Measurements from ENCODE around the gene TMEM208. TPM values are rescaled to one million over a fixed set of nuclear protein-coding genes. Genes with fewer than 3 reads are reported as not detected.

The TMEM208 gene
- total RNA-seq, 4 donors from 2014 or later, result 24.4 to 36.0 (median 31.7) TPM

DNA sequence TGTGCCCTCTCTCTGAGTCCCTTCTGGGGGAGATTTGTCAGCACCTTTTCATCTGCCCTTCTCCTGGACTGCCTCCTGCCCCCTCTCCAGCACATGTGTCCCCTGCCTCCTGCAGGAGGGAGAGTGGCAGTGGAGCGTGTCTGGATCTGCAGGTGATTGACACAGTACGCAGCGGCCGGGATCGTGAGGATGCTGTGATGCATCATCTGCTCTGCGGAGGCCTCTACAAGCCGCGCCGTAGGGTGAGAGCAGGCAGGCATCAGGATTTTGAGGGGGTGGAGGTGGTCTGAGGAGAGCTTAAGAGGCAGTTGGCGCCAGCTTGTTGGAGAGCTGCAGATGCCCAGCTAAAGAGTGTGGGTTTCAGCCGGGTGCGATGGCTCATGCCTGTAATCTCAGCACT lies 32.8 kb downstream of the TMEM208 start:
- DNase-seq, result no peak
- no peak overlapping the region for H3K4me3 ChIP-seq
- peaks cover 0 to 42% (median 0%) of the 10 kb centered on the region in 4 donors for H3K27me3 ChIP-seq
- H3K9me3 ChIP-seq, result no peaks in the 10 kb centered on the region
- no peak for TF ChIP-seq POLR2A (IDR thresholded peaks at IDR 0.05)
- intact Hi-C loops (cut with DNase I), result no loop called here
- H3K4me1 ChIP-seq, result no peaks in the 10 kb centered on the region
- no peaks in the 10 kb centered on the region for H3K36me3 ChIP-seq
- no peak overlapping the region for H3K27ac ChIP-seq
- 83 to 90% methylated on average over 6 to 9 of the region's 12 CpGs for WGBS, 2 donors

DNA sequence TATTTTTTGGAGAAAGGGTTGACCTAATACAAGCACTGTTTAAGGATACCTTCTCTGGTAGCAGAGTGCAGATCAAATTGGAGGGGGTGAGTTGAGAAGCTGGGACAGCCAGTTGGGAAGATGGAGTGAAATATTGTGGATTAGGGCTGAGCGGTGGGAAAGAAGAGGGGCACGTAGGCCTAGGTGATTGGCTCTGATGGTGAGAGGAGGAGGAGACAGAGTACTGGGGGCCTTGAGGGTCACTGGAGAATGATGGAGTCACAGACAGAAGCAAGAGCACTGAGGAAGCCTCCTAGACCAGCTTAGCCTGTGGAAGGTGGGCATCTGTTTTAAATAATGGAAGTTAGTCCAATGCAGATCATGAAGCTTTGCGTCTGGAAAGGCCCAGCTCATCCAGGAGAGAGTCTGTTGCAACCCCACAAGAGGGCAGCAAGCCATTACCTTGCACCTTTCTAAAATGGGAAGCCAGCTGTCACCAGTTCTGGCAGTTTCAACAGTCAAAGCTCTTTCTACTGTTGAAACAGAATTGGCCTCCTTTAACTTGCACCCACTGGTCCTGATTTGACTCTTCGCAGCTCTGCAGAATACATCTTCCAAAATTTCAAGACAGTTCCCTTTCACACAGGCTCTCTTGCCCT lies 33.6 kb downstream of the TMEM208 start:
- WGBS, 2 donors, result 66 to 69% methylated on average over 4 of the region's 4 CpGs
- no peaks in the 10 kb centered on the region for H3K9me3 ChIP-seq
- no peak overlapping the region for H3K4me3 ChIP-seq
- no peak overlapping the region for H3K27ac ChIP-seq
- no peak for DNase-seq
- no peak for TF ChIP-seq POLR2A (IDR thresholded peaks at IDR 0.05)
- TF ChIP-seq, protein P1, sequence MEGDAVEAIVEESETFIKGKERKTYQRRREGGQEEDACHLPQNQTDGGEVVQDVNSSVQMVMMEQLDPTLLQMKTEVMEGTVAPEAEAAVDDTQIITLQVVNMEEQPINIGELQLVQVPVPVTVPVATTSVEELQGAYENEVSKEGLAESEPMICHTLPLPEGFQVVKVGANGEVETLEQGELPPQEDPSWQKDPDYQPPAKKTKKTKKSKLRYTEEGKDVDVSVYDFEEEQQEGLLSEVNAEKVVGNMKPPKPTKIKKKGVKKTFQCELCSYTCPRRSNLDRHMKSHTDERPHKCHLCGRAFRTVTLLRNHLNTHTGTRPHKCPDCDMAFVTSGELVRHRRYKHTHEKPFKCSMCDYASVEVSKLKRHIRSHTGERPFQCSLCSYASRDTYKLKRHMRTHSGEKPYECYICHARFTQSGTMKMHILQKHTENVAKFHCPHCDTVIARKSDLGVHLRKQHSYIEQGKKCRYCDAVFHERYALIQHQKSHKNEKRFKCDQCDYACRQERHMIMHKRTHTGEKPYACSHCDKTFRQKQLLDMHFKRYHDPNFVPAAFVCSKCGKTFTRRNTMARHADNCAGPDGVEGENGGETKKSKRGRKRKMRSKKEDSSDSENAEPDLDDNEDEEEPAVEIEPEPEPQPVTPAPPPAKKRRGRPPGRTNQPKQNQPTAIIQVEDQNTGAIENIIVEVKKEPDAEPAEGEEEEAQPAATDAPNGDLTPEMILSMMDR (IDR thresholded peaks at IDR 0.05), result peak in 4 of 6 experiments; percentile 14 to 60 (median 48)
- intact Hi-C loops (cut with DNase I), result no loop called here
- peaks cover 0 to 36% (median 0%) of the 10 kb centered on the region in 4 donors for H3K27me3 ChIP-seq
- no peaks in the 10 kb centered on the region for H3K36me3 ChIP-seq
- H3K4me1 ChIP-seq, result no peaks in the 10 kb centered on the region

DNA sequence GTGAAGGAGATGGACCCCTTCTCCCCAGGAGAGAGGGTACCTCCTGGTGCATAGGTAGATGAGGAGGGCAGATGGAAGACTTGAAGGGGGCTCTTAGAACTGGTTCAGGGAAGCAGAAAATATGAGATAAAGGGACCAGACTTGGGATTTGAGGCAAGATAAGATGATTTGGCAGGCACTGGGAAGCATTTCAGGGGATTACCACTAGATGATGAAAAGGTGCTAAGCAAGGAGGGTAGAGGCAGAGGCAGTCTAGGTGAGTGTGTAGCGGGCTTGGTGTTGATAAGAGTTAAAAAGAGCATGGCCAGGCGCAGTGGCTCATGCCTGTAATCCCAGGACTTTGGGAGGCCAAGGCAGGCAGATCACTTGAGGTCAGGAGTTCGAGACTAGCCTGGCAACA lies 36.3 kb downstream of the TMEM208 start:
- intact Hi-C loops (cut with DNase I), result no loop called here
- Histone ChIP-seq H3K4me1 (no peaks in the 10 kb centered on the region), H3K36me3 (no peaks in the 10 kb centered on the region), H3K27me3 (peaks cover 0 to 17% (median 0%) of the 10 kb centered on the region in 4 donors), H3K27ac (no peak overlapping the region), H3K9me3 (no peaks in the 10 kb centered on the region), H3K4me3 (no peak overlapping the region)
- no peak for DNase-seq
- TF ChIP-seq, protein P1 (IDR thresholded peaks at IDR 0.05), result no peak
- no peak for TF ChIP-seq POLR2A (IDR thresholded peaks at IDR 0.05)
- WGBS, 2 donors, result 66 to 79% methylated on average over 3 of the region's 3 CpGs

DNA sequence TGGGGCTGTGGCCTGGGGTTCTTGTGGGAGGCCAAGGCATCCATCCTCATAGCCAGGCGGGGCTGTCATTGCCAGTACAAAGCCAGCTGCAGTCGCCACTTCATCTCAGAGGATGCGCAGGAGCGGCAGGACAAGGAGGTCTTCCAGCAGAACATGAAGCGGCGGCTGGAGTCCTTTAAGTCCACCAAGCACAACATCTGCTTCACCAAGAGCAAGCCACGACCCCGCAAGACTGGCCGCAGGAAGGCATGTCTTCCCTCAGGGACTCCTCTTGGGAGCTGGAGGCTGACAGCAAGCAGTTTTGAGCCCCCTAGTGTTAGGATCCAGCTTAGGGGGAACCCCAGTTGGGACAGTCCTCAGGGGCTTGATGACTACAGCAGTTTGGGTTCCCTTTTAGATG lies 37.3 kb downstream of the TMEM208 start:
- no peak for TF ChIP-seq POLR2A (IDR thresholded peaks at IDR 0.05)
- TF ChIP-seq, protein P1 (IDR thresholded peaks at IDR 0.05), result no peak
- no peaks in the 10 kb centered on the region for H3K36me3 ChIP-seq
- peaks cover 0 to 17% (median 0%) of the 10 kb centered on the region in 4 donors for H3K27me3 ChIP-seq
- WGBS, 2 donors, result 74% methylated on average over 8 of the region's 9 CpGs; no CpG with 5 or more reads in 1 of the 2 donors
- intact Hi-C loops (cut with DNase I), result no loop called here
- DNase-seq, result no peak
- H3K27ac ChIP-seq, result no peak overlapping the region
- no peak overlapping the region for H3K4me3 ChIP-seq
- H3K9me3 ChIP-seq, result no peaks in the 10 kb centered on the region
- no peaks in the 10 kb centered on the region for H3K4me1 ChIP-seq

DNA sequence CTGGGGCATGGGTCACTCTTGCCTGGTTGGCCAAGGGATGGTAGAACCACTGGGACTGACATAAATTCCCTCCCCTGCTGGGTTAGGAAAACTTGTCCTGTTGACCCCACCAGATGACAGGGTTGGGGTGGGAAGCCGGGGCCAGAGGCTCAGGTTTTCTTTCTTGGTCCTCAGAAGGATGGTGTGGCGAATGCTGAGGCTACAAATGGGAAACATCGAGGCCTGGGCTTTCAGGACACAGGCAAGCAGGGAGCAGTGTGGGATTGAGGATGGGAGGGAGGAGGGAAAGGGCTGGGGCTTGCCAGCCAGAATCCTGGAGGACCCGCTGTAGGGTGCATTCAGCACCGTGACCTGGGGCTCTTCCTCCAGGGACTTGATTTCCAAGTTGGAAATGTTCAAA lies 37.9 kb downstream of the TMEM208 start:
- Histone ChIP-seq H3K4me1 (no peaks in the 10 kb centered on the region), H3K9me3 (no peaks in the 10 kb centered on the region), H3K27me3 (peaks cover 0 to 17% (median 0%) of the 10 kb centered on the region in 4 donors), H3K36me3 (no peaks in the 10 kb centered on the region), H3K4me3 (no peak overlapping the region), H3K27ac (no peak overlapping the region)
- TF ChIP-seq, protein P1 (IDR thresholded peaks at IDR 0.05), result no peak
- TF ChIP-seq POLR2A (IDR thresholded peaks at IDR 0.05), result no peak
- WGBS, 2 donors, result 85 to 100% methylated on average over 1 to 4 of the region's 5 CpGs
- no peak for DNase-seq
- intact Hi-C loops (cut with DNase I), result no loop called here

Data from esophagus squamous epithelium (tissue), 5 donors.